Muscle layer of colon (tissue), 2 donors: ENCODE results near the gene PCK2.

ENCODE experiments used
- H3K27ac ChIP-seq: one replicate; pipeline ENCODE4 v1.7.0; 2013; ENCODE audit warnings: low read depth, mild to moderate bottlenecking, low read length, moderate library complexity
- H3K27me3 ChIP-seq, 2 donors: one replicate each; pipeline ENCODE4 v1.7.0; 2013; ENCODE audit warnings: low read length in 2 of 2, mild to moderate bottlenecking in 2 of 2; ENCODE audit not compliant: insufficient read depth in 2 of 2, control insufficient read depth in 1 of 2
- H3K36me3 ChIP-seq: one replicate; pipeline ENCODE4 v1.7.0; 2013; ENCODE audit warnings: mild to moderate bottlenecking, low read length; ENCODE audit not compliant: insufficient read depth
- H3K4me1 ChIP-seq: one replicate; pipeline ENCODE4 v1.7.0; 2013; ENCODE audit warnings: mild to moderate bottlenecking, low read length; ENCODE audit not compliant: insufficient read depth
- H3K4me3 ChIP-seq, 2 donors: one replicate each; pipeline ENCODE4 v1.7.0; 2013; ENCODE audit warnings: low read length in 2 of 2, low read depth in 1 of 2, mild to moderate bottlenecking in 1 of 2, moderate library complexity in 1 of 2
- H3K9ac ChIP-seq: one replicate; pipeline ENCODE4 v1.7.0; 2013; ENCODE audit warnings: low read length
- H3K9me3 ChIP-seq: one replicate; pipeline ENCODE4 v1.7.0; 2013; ENCODE audit warnings: mild to moderate bottlenecking, low read length
- donor health status: abdominal sarcoma.
- donor health status: Adenocarcinoma of cecum.

Gene PCK2

GRCh38 chr14:24147761-24148428, 53.8 kb downstream of the PCK2 start:
- Histone ChIP-seq H3K27me3 (no peaks in the 10 kb centered on the region), H3K27ac (peak overlapping the region; percentile 99), H3K9me3 (no peaks in the 10 kb centered on the region), H3K9ac (peak overlapping the region; percentile 72), H3K4me3 (peak overlapping the region; percentile 86 to 88), H3K4me1 (peaks cover 30% of the 10 kb centered on the region), H3K36me3 (peaks cover 48% of the 10 kb centered on the region)

GRCh38 chr14:24149302-24149969, 55.3 kb downstream of the PCK2 start:
- no peaks in the 10 kb centered on the region for H3K27me3 ChIP-seq
- peaks cover 35% of the 10 kb centered on the region for H3K36me3 ChIP-seq
- H3K4me3 ChIP-seq, result no peak overlapping the region
- no peak overlapping the region for H3K27ac ChIP-seq
- H3K4me1 ChIP-seq, result peaks cover 30% of the 10 kb centered on the region
- H3K9me3 ChIP-seq, result no peaks in the 10 kb centered on the region
- no peak overlapping the region for H3K9ac ChIP-seq

DNA sequence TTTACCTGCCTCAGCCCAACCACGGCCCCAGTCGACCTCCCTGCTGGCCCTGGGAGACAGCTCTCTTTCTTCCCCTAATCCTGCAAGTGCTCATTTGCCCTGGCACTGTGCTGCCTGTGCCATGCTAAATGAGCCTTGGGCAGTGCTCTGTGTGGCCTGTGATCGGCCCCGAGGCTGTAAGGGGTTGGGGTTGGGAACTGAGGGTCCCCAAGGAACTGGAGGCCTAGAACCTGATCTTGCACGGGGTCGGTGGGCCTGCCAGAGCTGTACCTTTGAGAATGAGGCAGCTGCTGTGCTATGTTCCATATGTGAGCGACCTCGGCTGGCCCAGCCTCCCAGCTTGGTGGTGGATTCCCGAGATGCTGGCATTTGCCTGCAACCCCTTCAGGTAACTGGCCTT, 56.0 kb downstream of the PCK2 start:
- Histone ChIP-seq H3K9ac (no peak overlapping the region), H3K4me1 (peaks cover 30% of the 10 kb centered on the region), H3K27me3 (no peaks in the 10 kb centered on the region), H3K27ac (no peak overlapping the region), H3K9me3 (no peaks in the 10 kb centered on the region), H3K4me3 (no peak overlapping the region), H3K36me3 (peaks cover 41% of the 10 kb centered on the region)

DNA sequence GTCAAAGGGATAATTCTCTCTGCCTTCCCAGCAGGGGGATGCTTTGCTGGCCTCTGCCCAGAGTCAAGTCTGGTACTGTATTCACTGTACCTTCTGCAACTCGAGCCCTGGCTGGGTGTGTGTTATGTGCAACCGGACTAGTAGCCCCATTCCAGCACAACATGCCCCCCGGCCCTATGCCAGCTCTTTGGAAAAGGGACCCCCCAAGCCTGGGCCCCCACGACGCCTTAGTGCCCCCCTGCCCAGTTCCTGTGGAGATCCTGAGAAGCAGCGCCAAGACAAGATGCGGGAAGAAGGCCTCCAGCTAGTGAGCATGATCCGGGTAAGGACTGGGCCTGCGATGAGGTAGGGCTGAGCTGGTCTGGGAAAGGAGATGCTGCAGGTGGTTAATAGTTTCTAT, 56.5 kb downstream of the PCK2 start:
- H3K36me3 ChIP-seq, result peaks cover 46% of the 10 kb centered on the region
- H3K4me3 ChIP-seq, result no peak overlapping the region
- H3K9me3 ChIP-seq, result no peaks in the 10 kb centered on the region
- H3K9ac ChIP-seq, result no peak overlapping the region
- no peak overlapping the region for H3K27ac ChIP-seq
- H3K4me1 ChIP-seq, result peaks cover 26% of the 10 kb centered on the region
- no peaks in the 10 kb centered on the region for H3K27me3 ChIP-seq

DNA sequence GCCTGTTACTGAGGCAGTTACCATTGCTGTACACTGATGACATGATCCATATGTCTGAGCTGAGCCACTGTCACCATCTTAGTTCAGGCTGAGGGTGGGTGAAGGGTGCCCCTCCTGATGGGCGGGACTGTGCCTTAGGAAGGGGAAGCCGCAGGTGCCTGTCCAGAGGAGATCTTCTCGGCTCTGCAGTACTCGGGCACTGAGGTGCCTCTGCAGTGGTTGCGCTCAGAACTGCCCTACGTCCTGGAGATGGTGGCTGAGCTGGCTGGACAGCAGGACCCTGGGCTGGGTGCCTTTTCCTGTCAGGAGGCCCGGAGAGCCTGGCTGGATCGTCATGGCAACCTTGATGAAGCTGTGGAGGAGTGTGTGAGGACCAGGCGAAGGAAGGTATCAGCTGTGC, 56.9 kb downstream of the PCK2 start:
- no peaks in the 10 kb centered on the region for H3K27me3 ChIP-seq
- H3K4me3 ChIP-seq, result no peak overlapping the region
- peaks cover 50% of the 10 kb centered on the region for H3K36me3 ChIP-seq
- H3K4me1 ChIP-seq, result peaks cover 22% of the 10 kb centered on the region
- no peak overlapping the region for H3K9ac ChIP-seq
- H3K9me3 ChIP-seq, result no peaks in the 10 kb centered on the region
- H3K27ac ChIP-seq, result no peak overlapping the region

DNA sequence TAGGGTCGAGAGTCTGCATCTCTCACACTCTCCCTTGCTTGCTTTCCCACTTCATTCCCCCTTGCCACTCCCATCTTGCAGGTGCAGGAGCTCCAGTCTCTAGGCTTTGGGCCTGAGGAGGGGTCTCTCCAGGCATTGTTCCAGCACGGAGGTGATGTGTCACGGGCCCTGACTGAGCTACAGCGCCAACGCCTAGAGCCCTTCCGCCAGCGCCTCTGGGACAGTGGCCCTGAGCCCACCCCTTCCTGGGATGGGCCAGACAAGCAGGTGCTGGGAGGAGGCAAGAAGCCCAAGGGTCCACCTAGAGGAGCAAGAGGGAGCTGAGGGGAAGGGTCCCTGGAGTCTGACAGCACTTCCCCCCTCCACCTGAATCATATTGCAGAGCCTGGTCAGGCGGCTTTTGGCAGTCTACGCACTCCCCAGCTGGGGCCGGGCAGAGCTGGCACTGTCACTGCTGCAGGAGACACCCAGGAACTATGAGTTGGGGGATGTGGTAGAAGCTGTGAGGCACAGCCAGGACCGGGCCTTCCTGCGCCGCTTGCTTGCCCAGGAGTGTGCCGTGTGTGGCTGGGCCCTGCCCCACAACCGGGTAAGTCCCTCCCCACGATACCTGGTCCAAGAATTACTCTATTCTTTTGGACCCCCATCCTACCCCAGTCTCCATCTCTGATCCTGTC, 57.4 kb downstream of the PCK2 start:
- no peak overlapping the region for H3K27ac ChIP-seq
- H3K9me3 ChIP-seq, result no peaks in the 10 kb centered on the region
- H3K27me3 ChIP-seq, result no peaks in the 10 kb centered on the region
- H3K4me3 ChIP-seq, result no peak overlapping the region
- H3K9ac ChIP-seq, result no peak overlapping the region
- H3K4me1 ChIP-seq, result peaks cover 20% of the 10 kb centered on the region
- peaks cover 51% of the 10 kb centered on the region for H3K36me3 ChIP-seq
